GM21515 (cell line): Measurements from ENCODE around the gene SLC25A33.
A peak's percentile ranks its signal among the peaks of the same experiment; 100 is the strongest.
"Not testable (repeated sequence)": the region's sequence is repeated elsewhere in the genome, so short reads cannot be mapped to it uniquely, and the experiment has no call there.

Source experiments
- ATAC-seq: cut with Tn5 transposase; IDR thresholded peaks from one replicate; pipeline ENCODE4 v1.9.1; 2021; ENCODE audit not compliant: unreplicated experiment

Gene SLC25A33

DNA sequence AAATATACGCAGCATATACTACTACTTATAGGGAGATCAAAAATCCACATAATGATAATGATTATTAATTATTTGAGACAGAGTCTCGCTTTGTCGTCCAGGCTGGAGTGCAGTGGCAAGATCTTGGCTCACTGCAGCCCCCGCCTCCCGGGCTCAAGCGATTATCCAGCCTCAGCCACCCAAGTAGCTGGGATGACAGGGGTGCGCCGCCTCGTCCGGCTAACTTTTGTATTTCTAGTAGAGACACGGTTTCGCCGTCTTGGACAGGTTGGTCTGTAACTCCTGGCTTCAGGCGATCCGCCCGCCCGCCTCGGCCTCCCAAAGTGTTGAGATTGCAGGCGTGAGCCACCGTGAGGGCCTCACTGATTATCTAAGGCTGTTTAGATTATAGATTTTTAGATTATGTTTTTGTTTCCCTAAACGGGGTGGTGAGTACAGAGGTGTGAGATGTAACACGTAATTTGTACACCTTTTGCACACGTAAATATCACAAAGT lies 548 bp upstream of the SLC25A33 start:
- ATAC-seq = no peak

DNA sequence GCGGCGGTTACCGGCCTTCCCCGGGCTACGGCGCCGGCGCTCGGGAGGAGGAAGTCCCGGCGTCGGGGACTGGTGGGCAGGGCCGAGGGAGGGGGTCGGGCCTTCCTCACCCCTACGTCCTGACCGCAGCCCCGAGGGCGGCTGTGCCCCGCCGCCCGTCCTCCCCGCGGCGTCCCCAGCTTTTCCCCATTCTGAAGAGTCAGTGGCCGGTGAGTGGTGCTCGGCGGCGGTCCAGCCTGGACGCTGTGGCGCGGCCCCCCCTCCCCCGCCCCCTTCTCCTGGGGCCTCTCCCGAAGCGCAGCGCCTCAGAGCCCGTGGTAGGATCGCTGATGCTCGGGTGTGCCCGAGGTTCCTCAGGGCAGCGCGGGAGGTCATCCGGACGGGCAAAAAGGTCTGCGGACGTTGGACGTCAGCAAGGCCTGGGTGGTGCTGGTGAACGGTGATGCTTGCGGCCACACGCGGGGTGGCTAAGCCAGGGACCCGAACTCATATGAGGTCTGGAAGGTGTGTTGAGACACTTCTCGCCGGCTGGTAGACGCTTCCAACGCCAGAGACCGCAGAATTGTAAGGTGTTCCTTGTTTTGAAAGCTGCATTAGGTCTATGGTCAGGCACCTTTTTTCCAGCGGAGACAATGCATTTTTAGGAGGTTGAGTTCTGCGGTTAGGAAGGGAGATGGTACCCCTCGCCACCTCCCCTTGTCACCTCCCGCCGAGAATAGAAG lies 725 bp downstream of the SLC25A33 start:
- peak; percentile 49 for ATAC-seq

- ATAC-seq = no peak
Observed at GRCh38 chr1:9542430-9542829, 3.2 kb downstream of the SLC25A33 start.

DNA sequence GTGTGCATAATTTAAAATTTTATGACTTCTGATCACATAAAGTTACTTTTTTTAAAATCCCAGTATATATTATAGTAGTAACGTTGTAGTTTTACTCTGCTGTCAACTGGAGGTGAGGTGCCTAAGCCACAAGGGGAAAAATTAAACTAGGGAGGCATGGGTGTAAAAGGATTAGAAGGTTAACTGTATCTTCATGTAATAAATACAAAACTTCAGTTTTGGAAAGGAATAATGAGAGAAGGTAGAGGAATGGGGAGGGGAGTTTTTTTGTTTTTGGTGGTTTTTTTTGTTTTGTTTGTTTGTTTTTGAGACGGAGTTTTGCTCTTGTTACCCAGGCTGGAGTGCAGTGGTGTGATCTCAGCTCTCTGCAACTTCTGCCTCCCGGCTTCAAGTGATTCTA lies 5.7 kb downstream of the SLC25A33 start:
- no peak for ATAC-seq

DNA sequence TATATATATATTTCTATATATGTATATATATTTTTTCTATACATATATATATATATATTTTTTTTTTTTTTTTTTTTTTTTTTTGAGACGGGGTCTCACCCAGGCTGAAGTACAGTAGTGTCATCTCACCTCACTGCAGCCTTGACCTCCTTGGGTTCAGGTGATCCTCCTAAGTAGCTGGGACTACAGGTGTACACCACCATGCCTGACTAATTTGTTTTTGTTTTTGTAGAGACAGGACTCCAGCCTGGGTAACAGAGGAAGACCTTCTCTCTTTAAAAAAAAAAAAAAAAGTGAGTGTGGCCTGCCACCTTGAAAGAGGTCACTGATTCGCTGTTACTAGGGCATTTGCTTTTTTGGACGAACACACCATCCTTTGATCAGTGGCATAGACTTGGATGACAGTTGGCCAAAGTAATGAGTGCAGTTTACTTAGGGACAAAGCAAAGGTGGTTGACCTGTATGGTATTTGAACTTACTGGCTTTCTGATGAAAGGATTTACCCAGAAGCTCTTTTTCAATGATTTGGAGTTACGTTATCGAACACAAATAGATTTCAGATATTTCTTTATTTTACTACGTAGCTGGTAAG lies 10.8 kb downstream of the SLC25A33 start:
- ATAC-seq = no peak

- ATAC-seq = no peak
Observed at GRCh38 chr1:9551984-9552383, 12.7 kb downstream of the SLC25A33 start.

DNA sequence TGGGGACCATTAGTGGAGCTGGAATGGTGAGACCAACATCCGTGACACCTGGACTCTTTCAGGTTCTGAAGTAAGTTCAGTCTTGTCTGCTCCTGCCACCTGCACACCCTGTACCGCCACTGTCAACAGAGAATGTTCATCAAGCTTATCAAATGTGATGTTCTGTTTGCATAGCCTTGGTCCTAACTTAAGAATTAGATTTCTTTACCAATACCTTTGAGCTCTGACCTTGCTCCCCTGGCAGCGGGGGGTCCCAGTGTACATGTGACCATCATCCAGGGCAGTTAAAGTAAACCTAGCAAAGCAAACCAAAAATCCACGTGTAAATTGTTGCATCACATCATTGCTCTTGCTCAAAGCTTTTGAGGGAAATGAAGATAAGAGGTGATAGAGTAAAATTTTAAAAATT lies 14.5 kb downstream of the SLC25A33 start:
- no peak for ATAC-seq

GRCh38 chr1:9555942-9556341 lies 16.7 kb downstream of the SLC25A33 start:
- no peak for ATAC-seq

DNA sequence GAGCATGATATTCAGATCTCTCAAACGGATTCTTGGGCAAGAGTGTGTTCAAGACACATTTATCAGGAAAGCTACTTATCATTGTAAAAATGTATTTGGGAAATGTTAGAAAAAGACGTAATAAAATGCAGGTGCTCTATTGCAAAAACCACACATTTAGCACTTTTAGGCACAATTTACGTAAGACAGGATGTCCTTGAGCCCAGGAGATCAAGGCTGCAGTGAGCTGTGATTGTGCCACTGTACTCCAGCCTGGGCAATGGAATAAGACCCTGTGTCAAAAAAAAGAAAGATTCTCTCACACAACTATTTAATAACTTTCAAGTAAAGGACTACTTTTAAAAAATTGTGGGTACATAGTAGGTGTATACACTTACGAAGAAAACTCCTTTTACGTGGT lies 18.4 kb downstream of the SLC25A33 start:
- no peak for ATAC-seq

DNA sequence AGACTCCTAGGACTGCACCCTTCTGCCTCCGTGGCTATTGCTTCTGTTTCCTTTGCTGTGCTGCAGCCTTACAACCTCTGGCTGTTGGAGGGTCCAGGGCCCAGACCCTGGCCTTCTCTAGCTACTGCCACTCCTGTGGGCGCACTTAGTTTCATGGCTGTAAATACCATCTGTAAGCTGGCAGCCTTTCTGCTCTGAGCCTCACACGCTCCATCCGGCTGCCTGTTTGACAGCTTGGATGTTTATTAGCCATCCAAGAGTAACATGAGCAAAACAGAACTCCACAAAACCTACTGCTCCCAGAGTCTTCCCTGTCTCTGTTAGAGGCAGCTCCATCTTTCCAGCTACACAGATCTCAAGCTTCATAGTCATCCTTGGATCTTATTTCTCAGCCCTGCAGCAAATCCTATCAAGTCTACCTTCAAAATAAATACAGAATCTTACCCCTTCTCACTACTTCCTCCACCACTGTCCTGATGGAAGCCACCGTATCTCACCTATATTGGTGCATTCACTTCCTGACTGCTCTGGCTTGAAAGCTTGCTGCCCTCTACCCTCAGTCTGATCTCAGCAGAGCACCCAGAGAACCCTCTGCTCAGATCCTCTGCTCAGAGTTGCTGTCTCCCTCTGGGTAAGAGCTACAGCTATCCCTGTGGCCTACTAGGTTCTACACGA lies 19.1 kb downstream of the SLC25A33 start:
- no peak for ATAC-seq

GRCh38 chr1:9558946-9559545 lies 19.8 kb downstream of the SLC25A33 start:
- no peak for ATAC-seq

DNA sequence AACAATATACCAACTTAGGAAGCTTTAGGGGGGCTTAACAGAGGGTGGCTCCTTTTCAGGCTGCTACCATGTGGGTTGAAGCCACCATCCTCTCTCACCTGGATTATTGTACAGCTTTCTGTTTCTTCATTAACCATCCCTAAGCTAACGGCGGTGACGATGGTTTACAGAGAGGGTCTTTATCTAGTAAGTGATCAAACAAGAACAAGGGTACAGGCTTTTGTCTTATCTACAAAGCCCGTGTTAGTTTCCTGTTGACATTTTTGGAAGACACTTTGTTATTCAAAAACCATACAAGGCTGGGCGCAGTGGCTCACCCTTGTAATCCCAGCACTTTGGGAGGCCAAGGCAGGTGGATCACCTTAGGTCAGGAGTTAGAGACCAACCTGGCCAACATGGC lies 20.4 kb downstream of the SLC25A33 start:
- ATAC-seq = no peak

GRCh38 chr1:9560090-9560489 lies 20.8 kb downstream of the SLC25A33 start:
- not testable (repeated sequence) for ATAC-seq

DNA sequence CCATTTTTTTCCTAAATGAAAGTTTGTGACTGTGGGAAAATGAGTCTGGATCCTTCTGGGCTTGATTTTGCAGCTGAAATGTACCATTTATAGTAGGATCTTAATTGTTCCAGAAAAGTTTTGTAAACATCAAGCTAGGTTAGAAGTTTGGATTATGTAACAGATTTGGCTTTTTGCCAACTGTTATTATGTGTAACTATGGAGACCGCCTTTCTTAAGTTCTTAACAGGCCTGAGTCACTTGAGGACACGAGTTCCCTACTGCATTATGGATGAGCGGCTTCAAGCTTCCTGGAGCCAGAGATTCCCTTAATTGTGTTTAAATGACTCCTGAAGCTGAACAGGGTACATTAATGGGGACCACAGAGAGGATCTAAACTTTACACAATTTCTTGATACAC lies 22.2 kb downstream of the SLC25A33 start:
- ATAC-seq = no peak

DNA sequence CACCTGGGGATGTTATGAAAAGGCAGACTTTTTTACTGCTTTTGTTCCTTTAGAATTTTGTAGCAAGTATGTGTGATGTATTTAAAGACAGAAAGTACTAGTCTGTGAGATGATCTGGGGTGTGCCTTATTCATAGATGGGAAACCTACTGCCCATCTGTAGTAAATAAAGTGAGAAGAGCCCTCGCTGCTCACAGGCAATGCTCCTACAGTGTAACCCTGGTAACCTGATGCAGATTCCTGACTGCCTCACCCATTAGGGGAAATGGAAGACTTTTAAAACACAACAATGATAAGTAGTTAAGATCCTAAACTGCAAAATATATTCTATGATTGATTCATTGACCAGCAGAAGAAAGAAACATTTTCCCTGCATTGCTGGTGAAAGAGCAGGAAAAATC lies 30.0 kb downstream of the SLC25A33 start:
- no peak for ATAC-seq

DNA sequence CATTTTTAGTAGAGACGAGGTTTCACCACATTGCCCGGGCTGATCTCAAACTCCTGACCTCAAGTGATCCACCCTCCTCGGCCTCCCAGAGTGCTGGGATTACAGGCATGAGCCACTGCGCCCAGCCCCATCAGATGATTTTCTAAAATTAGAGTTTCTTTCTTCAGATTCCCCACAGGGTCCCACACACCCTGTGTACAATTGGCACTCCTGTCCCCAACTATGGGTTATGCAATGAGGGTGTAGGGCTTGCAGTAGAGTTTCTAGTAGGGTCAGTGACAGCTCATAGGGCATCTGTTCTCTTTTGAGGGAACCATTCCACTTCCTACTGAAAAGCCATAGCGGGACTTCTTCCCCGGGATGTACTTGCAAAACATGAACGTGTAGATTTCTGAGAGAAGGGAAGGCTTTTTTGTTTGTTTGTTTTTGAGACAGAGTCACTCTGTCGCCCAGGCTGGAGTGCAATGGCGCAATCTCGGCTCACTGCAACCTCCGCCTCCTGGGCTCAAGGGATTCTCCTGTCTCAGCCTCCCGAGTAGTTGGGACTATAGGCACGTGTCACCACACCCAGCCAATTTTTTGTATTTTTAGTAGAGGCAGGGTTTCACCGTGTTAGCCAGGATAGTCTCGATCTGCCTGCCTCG lies 31.7 kb downstream of the SLC25A33 start:
- not testable (repeated sequence) for ATAC-seq

DNA sequence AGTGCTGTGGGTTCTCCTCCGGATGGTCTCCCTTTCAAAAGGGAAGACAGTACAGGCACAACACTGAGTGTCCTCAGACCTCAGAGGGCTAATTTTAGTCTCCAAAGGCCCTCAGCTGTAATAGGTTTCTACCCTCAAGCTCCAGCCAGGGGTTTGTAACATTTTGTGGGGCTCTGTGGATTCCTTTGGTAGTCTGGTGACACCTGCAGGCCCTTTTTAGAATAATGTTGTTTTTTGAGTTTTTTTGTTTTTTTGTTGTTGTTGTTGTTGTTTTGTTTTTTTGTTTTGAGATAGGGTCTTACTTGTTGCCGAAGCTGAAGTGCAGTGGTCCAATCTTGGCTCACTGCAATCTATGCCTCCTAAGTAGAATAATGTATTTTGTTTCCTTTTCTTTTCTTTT lies 34.5 kb downstream of the SLC25A33 start:
- ATAC-seq = no peak

DNA sequence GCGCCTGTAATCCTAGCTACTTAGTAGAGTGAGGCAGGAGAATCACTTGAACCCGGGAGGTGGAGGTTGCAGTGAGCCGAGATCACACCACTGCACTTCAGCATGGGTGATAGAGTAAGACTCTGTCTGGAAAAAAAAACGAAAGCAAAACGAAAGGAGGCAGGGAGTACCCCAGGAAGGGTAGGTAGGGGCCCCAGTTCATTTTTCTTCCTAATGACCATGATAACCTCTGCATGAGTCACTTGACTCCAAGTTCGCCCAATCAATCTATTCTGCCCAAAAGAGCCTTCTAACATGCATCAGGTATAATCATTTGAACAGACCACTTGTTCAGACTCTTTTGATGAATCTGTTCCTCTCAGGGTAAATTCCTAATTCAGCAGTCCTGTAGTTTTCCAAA lies 36.2 kb downstream of the SLC25A33 start:
- ATAC-seq = no peak

DNA sequence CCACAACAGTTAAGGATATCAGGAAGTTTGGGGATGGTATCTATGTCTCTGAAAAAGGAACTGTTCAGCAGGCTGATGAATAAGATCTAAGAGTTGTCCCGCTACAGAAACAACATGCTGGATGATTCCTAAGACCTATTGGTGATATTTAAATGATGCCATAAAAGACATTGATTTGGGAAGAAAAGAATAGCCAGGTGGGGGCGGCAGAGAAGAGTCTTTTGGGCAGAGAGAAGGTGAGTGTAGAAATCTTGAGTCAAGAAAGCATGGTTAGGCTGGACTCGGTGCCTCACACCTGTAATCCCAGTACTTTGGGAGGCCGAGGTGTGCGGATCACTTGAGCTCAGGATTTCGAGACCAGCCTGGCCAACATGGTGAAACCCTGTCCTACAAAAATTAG lies 37.6 kb downstream of the SLC25A33 start:
- no peak for ATAC-seq

DNA sequence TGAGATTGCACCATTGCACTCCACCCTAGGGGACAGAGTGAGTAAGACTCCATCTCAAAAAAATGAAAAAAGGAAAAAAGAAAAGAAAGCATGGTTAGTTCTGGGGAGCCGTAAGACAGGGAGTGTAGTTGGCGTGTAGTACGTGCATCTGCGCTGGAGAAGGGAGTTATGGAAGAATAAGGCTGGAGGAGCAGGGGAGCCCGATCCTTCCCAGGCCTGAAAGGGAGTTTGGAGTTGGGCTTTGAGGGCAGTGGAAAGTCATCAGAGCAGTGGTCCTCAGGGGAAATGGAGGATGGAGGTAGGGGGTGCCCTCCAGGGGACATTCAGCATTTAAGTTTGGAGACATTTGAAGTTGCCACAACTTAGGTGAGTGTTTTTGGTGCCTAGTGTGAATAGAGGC lies 38.2 kb downstream of the SLC25A33 start:
- ATAC-seq = no peak

DNA sequence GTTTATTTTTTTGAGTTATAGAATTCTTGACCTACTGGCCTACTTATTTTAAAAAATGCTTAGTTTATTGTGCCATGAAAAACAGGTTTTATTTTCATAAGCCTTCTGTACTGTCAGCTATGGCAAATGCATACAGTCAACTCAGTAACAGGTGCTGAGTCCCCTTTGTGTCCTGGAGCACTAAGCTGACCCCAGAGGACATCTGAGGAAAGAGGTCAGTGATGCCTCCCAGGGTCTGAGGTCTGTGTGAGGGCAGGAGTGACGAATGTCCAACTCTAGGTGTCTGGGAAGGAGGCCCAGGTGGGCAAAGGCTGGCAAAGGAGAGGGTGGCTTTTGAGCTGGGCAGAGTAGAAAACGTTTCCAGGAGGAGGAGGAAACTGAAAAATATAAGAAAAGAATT lies 41.7 kb downstream of the SLC25A33 start:
- no peak for ATAC-seq
